OCI-LY3 (cell line): ENCODE results near the gene USP31.

Experiments
- CTCF ChIP-seq: fragments of 200-600, 300-600 bp; sonication (generic); IDR thresholded peaks from 2 replicates; pipeline ENCODE4 v1.5.1; 2014; ENCODE audit warnings: antibody characterized with exemption, low read length, low read depth
- EZH2phosphoT487 ChIP-seq: fragments of 200-600 bp; shearing (Covaris generic); IDR thresholded peaks from 2 replicates; pipeline ENCODE4 v1.6.1; 2018; ENCODE audit warnings: antibody characterized with exemption, mixed run types, low read depth

GRCh38 chr16:23156946-23157460 is 7.8 kb upstream of the USP31 start:
- TF ChIP-seq EZH2phosphoT487: no peak
- no peak for TF ChIP-seq CTCF
